ENCODE results near the gene DNAL1.
A peak's percentile ranks its signal among the peaks of the same experiment; 100 is the strongest.

DNAL1 gene

GRCh38 chr14:73722581-73722980, 77.8 kb downstream of the DNAL1 start:
- DNase-seq, result no peak

DNA sequence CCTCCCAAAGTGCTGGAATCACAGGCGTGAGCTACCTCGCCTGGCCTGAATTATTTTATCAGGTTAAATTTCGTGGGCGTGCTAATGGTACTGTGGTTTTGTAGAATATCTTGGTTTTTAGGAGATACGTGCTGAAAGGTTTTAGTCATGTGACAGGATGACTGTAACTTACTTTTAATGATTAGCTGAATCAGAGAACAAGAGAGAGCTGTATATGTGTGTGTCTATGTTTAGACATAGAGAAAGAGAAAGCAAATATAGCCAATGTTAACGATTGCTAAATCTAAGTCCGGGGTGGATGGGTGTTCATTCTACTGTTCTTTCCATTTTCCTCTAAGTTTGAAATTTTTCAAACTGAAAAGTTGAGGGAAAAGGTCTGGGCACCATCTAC, 78.6 kb downstream of the DNAL1 start:
- DNase-seq, result no peak

- DNase-seq, result peak in 5 of 56 donors; percentile 19 to 52 (median 28)
Observed at GRCh38 chr14:73723797-73724661, 79.2 kb downstream of the DNAL1 start.

- DNase-seq, result no peak
Observed at GRCh38 chr14:73724696-73725095, 79.9 kb downstream of the DNAL1 start.

GRCh38 chr14:73725116-73726024, 80.6 kb downstream of the DNAL1 start:
- DNase-seq, result peak in 2 of 56 donors; percentile 15 to 16

DNA sequence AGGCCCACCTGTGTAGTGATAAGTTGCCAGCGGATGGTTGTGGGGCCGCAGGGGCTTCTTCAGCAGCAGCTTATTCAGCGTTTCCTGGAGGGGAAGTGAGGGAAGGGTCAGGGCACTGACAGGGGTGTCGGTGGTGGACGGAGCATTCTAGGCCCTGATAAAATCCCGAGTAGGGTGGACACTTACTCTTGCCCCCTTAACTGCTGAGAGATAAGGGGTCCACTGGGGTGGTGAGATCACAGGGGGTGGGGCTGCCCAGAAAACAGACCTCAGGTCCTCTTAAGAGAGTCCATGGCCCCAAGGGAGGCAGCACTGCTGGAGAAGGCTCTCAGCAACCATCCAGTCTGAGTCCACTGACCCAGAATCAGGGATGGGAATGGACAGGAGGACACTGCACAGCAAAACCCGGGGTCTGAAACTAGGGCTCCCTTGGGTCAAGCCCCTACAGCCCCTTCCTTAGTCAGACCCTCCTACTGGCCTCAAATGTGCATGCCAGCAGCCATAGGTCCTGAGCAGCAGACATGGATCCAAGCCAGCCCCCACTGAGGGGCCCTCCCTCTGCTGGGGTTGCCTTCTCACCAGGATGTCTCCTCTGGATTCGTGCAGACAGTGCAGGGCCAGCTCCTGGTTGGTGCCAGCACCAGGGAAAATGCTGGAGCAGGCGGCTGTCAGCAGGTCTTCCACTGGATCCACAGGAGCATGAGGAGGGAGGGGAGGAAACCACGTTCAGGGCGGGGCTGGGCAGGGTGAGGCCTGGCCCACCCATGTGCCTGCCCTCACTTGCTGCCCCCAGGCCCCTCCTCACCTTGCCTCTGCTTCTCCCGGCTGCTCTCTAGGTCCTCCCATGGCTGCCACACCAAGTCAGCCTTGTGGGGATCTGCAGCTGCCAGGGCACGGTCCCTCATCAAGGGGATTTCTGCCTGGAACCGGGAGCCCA, 81.5 kb downstream of the DNAL1 start:
- DNase-seq, result no peak

GRCh38 chr14:73727166-73727565, 82.4 kb downstream of the DNAL1 start:
- DNase-seq, result no peak

DNA sequence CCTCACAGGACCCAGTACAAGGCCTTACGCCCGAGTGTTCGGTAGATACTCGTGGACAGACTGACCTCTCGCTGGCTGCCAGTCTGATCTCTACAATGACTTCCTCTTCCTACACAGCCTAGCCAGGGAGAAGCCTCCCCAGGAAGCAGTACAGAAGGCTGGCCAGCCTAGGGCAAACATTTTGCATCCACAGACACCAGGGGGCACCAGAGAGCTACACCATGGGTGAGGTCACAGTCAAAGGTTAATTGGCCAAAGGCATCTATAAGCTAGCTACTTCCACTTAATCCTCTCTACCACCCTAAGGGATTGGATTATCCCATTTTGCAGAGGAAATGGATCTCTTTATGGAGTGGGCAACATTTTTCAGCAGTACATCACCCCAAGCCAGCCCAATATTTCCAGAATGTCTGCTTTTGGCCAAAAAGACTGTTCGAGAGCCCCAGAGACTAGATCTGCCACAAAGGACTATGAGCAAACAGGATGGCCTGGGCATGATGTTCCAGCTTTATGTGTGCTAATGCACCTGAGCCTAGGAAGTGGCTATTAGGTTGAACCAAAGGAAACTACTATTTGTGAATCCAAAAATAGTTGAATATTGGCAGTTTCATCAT, 84.0 kb downstream of the DNAL1 start:
- DNase-seq, result peak in 49 of 56 donors; percentile 21 to 87 (median 68)

- DNase-seq, result no peak
Observed at GRCh38 chr14:73729556-73730265, 84.9 kb downstream of the DNAL1 start.

GRCh38 chr14:73731111-73731510, 86.3 kb downstream of the DNAL1 start:
- no peak for DNase-seq

GRCh38 chr14:73732006-73732405, 87.2 kb downstream of the DNAL1 start:
- no peak for DNase-seq

DNA sequence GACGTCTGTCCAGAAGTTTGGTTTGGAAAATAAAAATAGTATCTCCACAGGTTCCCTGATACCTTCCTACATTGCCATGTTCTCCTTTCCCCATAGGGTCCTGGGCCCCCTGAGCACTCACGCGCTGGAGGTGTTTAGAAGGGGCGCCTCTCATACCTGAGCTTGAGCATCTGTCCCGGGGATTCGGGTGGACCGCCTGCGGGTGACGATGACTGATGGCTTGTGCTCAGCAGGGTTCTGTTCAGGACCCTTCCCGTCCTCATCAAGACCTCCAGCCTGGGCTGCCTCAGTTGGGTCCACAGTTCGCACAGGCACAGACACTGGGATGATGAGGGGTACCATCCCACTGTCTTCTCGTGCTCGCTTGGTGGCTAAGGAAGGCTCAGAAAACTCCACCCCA, 92.1 kb downstream of the DNAL1 start:
- DNase-seq, result no peak

DNA sequence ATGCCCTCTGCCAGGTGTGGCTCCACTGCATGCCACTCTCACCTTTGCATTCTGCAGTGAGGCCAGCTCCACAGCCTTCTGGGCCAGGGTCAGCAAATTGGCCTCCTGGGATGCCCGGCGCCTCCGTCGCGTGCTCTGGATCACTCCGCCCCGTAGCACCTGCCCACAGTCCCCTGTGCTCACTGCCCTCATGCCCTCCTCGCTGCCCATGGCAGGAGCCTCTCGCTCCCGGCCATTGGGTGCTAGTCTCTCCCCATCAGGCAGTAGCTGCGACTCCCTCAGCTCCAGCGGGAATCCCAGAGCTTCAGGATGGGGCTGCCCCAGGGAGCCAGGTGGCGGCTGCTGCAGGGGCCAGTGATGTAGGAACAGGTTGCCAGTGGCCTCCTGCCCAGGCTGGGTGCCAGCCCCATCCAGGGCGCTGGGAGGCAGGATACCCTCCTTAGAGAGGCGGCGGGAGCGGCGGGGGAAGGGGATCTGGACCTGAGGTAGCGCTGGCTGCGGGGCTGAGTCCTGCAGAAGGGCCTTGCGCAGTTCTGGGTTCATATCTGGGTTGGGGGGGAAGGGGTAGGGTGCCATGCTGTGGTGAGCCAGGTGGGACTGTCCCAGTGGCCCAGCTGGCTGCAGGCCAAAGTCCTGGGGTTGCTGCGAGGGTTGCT, 93.9 kb downstream of the DNAL1 start:
- DNase-seq, result no peak

GRCh38 chr14:73739174-73739898, 94.5 kb downstream of the DNAL1 start:
- no peak for DNase-seq

DNA sequence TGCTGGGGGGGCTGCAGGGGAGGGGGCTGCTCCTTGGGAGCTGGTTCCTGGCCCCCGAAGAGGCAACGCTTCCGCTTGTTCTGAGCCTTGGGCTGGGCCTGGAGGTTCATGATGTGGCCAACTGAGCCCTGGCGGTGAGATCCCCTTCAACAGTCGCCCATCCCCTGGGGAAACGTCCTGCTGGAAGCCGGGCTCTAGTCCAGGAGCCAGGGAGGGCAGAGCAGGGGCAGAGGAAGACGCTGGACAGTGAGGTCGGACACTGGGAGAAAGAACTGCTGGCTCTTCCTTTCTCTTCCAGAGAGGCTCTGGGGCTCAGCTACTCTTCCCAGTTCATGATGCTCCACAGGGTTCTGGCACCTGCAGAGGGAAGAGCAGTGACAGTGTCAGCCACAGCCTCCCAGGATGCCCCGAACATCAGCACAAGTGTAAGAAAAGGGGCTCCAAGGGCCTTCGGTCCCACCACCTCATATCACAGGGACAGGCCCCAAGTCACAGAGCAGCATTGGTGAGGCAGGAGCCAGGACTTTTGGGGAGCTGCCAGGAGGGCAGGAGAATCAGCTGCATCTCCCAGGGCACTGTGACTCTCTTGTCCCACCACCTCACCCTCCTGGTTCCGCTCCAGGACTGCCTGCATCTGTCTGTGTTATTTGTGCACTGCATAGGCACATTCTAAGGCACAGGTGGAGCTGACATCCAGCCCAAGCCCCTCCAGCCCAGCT, 95.3 kb downstream of the DNAL1 start:
- DNase-seq, result no peak

DNA sequence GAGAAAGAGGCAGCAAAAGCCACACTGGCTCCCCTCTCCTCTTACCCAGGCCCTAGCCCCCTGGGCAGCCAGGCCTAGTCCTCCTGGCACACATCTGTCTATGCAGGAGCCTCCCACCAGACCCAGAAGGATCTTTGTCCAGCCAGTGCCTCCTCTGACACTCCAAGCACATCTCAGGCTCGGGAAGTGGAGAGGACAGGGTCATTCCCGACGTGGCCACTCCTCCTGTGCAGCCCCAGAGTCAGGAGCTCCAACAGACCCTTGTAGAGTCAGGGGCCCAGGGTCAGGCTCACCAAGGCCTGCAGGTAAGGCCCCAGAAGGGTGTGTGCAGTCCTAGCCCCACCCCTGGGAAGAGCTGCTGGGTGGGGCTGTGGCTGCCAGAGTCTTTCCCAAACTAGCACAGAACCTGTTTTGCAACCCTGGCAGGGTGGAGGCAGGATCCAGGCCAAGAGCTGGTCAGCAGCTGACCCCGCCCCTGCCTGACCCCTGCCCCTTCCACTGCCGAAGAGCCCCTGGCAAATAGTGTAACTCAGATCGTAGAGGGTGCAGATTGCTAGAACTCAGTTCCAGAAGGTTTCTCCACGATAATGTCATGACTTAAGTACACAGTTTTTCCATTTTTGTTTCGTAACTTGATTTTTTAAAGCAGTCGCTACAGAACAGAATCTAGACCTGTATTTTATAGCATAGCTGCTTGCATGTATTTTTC, 96.0 kb downstream of the DNAL1 start:
- DNase-seq, result peak in 1 of 56 donors; percentile 19

- peak in 35 of 56 donors; percentile 17 to 69 (median 44) for DNase-seq
Observed at GRCh38 chr14:73741386-73741875, 96.6 kb downstream of the DNAL1 start.
